HG03108 (cell line): ENCODE data around the gene EXOC7.
"Not testable (repeated sequence)": the region's sequence is repeated elsewhere in the genome, so short reads cannot be mapped to it uniquely, and the experiment has no call there.

Experiments
- ATAC-seq: cut with Tn5 transposase; IDR thresholded peaks from one replicate; pipeline ENCODE4 v1.9.1; 2021; ENCODE audit warnings: moderate library complexity; ENCODE audit not compliant: unreplicated experiment

The EXOC7 gene

GRCh38 chr17:76076146-76076764 is 27.3 kb downstream of the EXOC7 start:
- ATAC-seq, result no peak

DNA sequence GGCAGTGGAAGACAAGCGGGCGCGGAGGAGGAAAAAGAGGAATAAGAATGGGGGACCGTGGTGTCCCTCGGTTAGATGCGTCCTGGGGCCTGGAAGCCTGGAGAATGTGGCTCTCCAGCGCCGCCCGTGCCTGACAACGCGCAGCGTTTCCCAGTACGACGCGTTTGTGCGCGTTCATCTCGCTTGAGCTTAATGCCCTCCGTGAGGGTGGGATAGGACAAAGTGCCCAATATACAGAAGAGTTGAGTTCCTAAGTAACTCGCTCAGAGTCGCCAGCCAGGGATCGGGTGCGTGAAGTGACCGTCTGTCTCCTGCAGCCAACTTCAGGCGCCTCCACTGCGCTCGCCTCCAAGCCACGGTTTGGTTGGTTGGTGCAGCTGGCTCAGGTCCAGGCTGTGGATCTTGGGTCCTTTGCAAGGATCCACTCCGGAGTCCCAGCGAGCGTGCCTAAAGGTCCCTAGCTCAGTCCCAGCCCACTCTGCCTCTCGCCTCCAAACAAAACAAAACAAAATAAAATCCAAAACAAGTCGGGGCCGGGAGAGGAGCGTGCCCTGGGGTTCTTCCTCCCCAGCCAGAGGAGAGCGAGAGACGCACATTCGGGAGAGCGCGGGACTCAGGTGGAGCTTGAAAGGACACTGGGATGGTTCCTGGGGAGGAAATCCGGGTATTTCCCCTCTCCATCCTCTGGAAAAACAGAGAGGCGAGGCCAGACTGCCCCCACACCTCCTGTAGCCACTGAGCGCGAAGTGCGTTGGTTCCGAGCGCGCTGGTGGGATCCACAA is 28.0 kb downstream of the EXOC7 start:
- no peak for ATAC-seq

GRCh38 chr17:76074390-76075363 is 28.9 kb downstream of the EXOC7 start, which contains the start of gene GALR2:
GALR2 (plus strand) TSS chr17:76074781; CDS start chr17:76074884, 103 bp downstream.
- no peak for ATAC-seq

GRCh38 chr17:76072148-76072858 is 31.3 kb downstream of the EXOC7 start, which contains the start of gene SRP68:
SRP68 (minus strand) TSS chr17:76072517; CDS start chr17:76072491, 26 bp downstream.
- ATAC-seq, result peak; percentile 95

DNA sequence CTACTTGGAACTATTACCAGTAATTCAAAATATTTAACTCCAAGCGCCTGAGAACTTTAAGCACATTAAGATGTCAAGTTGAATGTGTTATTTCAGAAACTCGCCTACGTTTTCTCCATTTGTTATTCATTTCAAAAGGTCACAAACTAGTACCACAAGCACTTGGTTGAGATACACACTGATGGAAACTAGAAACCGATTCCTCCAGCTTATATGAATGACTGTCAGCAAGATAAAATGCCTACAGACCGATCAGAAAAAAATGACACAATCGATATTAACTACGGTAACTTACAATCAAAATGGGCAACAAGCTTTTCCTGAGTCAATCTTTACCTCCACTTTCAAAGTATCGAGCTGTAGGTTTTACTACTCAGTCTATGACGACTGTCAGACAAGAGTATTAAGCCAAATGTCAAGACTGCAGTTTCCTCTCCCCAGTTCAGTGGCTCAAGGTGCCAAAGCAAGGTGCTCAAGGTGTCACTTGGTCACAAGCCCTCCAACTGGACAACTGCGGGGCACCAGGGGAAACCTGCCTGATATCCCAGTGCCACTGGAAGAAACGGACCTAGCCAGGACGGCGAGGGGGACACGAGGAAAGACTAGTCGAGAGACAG is 31.9 kb downstream of the EXOC7 start:
- no peak for ATAC-seq

- no peak for ATAC-seq
Observed at GRCh38 chr17:76065775-76066174, 37.8 kb downstream of the EXOC7 start.

DNA sequence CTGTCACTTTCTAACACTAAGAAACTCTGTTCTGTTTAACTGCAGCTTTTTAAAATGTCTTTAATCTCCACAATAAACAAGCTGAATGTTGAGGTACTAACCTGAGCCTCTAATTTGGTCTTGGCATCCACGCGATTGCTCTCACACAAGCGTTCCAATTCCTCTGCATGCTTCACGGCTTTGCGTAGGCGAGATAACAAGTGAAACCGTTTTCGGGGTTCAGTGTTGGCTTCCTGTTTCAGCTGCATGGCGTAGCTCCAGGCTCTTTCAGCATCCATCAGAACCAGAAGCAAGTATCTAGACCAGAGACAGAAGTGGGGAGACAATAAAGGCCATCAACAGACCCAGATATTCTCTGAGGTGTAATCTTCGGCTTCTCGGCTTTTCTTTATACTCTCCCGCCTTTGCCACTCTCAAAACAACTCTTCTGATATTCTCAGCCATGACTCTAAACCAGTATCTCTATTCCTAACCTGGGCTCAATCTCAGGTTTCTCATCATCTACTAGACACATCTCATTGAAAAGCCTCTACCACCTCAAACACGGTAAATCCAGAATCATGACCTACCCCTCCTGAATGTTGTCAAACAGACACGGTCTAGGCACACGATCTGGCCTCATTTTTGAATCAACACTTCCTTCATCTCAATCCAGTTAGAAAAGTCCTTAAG is 39.6 kb downstream of the EXOC7 start:
- ATAC-seq, result no peak

DNA sequence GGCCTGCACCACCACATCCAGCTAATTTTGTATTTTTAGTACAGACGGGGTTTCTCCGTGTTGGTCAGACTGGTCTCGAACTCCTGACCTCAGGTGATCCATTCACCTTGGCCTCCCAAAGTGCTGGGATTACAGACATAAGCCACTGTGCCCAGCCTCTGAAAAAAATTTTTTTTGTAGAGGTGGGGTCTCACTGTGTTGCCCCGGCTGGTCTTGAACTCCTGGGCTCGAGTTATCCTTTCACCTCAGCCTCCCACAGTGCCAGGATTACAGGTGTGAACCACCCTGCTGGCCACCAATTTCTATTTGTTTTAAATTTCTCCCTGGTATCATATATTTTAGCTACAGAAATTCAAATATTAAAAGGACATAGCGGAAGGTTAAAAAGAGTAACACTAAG is 45.3 kb downstream of the EXOC7 start:
- ATAC-seq, result not testable (repeated sequence)

- no peak for ATAC-seq
Observed at GRCh38 chr17:76056882-76057281, 46.7 kb downstream of the EXOC7 start.

DNA sequence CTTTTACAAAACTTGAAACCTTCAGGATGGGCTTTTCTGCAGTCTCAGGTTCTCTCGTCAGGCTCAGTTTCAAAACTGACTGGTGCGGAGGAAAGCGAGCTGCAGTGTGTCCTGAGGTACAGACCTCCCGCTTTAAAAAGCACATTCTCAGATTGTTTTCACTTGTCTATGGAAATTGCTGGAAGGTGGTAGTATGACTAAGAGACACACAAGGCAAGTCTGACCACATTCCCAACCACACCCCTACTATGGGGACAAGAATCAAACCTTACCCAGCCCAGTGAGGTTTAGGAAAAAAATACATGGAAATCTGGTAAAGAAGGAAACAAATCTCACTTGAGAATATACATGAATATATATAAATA is 49.5 kb downstream of the EXOC7 start:
- ATAC-seq, result no peak

DNA sequence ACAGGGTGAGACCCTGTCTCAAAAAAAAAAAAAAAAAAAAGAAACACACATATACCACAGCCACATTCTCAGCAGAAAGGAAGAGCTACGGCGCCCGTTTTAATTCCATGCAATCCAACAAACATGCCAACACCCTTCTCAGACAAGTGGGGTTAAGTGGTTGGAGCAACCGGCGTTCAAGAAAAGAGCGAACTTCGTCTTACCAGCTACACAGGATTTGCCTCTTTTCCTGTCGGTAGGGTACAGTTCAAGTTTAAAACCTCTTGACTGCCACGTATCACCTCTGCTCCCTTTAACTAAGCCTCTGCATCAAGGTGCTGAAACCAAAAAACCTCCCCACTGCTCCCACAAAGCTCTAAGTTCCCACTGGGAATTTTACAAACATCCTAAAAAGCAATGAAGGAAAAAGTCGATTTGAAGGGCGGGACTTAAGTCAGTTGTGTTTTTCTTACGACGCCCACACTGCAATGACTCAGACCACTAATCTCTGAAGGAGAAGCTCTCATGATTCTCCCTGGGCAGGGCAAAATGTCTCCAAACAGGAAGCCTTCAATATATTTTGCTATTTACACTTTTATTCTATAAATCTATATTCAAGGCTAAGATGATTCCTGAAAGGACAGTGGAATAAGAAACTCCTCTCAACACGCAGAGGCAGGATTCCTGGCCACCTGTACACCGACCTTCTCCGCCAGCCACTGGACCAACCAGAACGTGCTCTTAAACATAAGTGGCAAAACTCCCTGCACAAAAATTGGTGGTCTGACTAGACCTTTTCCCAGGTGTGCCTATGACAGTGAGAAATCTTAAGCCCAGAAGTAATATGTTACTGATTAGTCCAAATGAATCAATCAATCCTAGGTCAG is 50.1 kb downstream of the EXOC7 start:
- no peak for ATAC-seq

DNA sequence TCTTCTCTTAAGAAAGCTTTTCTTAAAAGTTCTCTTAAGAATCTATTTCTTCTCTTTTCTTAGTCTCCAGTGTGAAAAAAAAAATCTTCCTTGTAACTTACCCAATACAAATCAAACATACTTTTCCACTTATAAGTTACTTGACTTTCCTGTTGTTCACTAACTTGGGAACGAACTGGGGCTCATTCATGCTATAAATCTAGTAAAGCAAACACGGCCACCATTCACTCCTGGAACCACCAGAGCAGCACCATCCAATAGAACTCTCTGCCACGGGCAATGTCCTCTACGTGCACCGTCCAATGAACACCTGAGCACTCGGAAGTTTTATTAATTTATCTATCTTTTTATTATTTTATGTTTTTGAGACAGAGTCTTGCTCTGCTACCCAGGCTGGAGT is 52.0 kb downstream of the EXOC7 start:
- no peak for ATAC-seq

DNA sequence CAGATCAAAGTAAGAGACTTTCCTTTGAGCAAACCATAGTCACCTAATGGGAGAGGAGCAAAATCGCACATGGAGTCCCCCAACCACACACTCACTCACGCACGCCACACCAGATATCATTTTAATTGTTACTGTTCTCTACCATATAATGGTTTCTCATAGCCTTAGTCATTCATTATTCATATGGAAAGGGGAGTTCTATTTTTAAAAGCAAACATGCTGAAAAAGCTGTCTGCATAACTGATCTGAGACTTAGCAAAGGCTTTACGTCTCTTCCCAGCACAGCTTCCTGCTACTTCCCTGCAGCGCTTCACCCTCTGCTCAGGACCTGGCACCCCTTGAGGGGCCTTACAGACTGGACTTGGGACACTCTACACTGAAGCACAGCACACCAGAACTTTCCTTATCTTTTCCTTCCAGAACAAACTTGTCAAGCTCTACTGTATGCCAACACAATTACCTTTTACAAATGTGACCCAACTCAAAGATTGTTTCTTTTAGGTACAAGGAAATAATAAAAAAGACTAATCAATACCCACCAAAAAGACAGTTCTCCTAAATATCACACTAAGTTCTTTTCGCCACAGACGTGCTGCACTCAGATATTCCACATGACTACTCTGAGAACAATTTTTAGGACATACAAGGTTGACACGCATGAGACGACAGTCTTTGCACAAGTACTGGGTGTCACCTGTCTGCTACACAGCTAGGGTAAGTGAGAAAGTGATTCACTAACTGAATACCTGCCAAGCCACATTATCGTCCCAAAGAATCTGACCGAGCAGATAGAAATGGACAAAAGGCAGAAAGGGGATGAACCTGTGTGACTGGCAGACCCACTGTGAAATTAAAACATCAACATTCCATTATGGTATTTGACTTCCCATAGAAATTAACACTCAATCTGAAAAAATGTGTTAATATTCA is 52.8 kb downstream of the EXOC7 start:
- ATAC-seq, result no peak

GRCh38 chr17:76049836-76050537 is 53.6 kb downstream of the EXOC7 start:
- no peak for ATAC-seq

DNA sequence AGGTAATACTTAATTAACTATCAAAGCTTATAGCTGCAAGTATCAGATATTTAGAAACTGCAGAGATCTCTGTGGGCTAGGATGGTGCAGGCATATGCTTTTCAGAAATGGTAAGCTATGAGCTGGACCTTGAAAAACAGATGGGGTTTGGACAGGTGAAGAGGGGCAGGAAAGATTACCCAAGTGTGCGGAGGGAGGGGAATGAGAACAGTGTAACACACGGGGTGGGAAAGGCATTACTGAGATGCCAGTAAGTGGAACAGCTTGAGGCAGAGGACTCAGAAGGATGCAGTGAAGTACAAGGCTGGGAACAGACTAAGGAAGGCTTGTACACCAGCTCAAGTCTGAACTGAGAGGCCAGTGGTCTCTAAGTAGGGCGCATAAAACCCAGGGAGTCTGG is 54.3 kb downstream of the EXOC7 start:
- no peak for ATAC-seq

GRCh38 chr17:76048711-76049110 is 54.9 kb downstream of the EXOC7 start:
- no peak for ATAC-seq

DNA sequence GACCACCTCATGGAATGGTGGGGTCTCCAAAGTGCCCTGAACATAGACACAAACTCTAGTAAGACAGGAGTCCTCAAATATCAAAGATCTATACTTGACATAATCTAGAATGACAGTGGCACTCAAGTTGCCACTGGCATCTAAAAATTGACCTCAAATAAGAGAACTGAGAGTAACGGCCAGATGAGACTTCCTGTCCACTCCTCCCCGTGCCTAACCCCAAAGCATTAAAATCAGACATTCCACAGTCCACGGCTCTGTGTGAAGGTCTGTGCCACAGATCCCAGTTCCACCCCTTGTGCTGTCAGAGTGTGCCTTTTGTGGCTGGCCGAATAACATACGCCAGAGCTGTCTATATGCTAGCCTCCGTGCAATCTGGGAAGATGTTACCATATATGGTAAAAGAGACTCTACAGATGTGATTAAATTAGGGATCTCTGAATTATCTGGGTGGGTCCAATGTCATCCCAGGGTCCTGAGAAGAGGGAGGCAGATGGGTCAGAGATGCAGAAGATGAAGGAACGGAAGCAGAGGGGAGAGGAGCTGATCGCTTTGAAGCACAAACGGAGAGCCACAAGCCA is 55.5 kb downstream of the EXOC7 start:
- no peak for ATAC-seq
